Breast epithelium (tissue), 3 donors: ENCODE results near the gene CBLN3.

Experiments
- CTCF ChIP-seq, 3 donors: fragments of 450-650 bp; IDR thresholded peaks; one replicate each; pipeline ENCODE4 v1.5.1; 2016 to 2017; ENCODE audit warnings: antibody characterized with exemption in 3 of 3, mild to moderate bottlenecking in 3 of 3, moderate library complexity in 3 of 3
- POLR2A ChIP-seq: fragments of 450-650 bp; IDR thresholded peaks from one replicate; pipeline ENCODE4 v1.6.1; 2016; ENCODE audit warnings: antibody characterized with exemption, mild to moderate bottlenecking, moderate library complexity
- POLR2AphosphoS5 ChIP-seq, 3 donors: sonication (generic); formaldehyde crosslinking; IDR thresholded peaks; one replicate each; pipeline ENCODE4 v1.6.1; 2017; ENCODE audit warnings: antibody characterized with exemption in 3 of 3

GRCh38 chr14:24388474-24389179, 40.8 kb downstream of the CBLN3 start:
- TF ChIP-seq CTCF (IDR thresholded peaks at IDR 0.05): no peak
- no peak for TF ChIP-seq POLR2A
- no peak for TF ChIP-seq POLR2AphosphoS5 (IDR thresholded peaks at IDR 0.05)
